Right hindlimb (tissue), 1 donor: ENCODE data around the gene ESPN.
A peak's percentile ranks its signal among the peaks of the same experiment; 100 is the strongest.
"Not testable (repeated sequence)": the region's sequence is repeated elsewhere in the genome, so short reads cannot be mapped to it uniquely, and the experiment has no call there.

Experiments used
- DNase-seq: peaks from one replicate; pipeline ENCODE4 v3.0.0-alpha.2; 2018

Gene ESPN

GRCh38 chr1:6429660-6430411 lies 5.3 kb downstream of the ESPN start:
- DNase-seq, result peak; percentile 18

GRCh38 chr1:6431645-6432579 lies 7.3 kb downstream of the ESPN start:
- not testable (repeated sequence) for DNase-seq

- DNase-seq, result no peak
These were observed 9.6 kb downstream of the ESPN start for GRCh38 chr1:6434186-6434585.

GRCh38 chr1:6435129-6435528 lies 10.6 kb downstream of the ESPN start:
- no peak for DNase-seq

- no peak for DNase-seq
These were observed 11.0 kb downstream of the ESPN start for GRCh38 chr1:6435547-6435946.

DNA sequence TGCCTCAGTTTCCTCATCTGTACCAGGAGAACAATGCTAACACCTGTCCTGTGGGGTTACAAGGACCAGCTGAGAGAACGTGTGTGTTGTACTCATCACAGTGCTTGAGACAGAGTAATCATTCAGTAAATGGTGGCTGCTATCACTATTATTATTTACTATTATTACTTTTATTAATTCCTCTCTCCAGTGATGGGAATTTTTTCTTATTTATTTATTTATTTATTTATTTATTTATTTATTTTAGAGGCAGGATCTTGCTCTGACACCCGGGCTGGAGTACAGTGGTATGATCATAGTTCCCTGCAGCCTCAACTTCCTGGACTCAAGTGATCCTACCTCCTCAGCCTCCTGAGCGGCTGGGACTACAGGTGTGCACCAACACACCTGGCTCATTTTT lies 11.7 kb downstream of the ESPN start:
- not testable (repeated sequence) for DNase-seq

GRCh38 chr1:6437012-6437700 lies 12.6 kb downstream of the ESPN start:
- peak; percentile 33 for DNase-seq

- DNase-seq, result peak; percentile 65
These were observed 13.5 kb downstream of the ESPN start for GRCh38 chr1:6438047-6438525.

- peak; percentile 41 for DNase-seq
These were observed 15.9 kb downstream of the ESPN start for GRCh38 chr1:6440198-6441126.

DNA sequence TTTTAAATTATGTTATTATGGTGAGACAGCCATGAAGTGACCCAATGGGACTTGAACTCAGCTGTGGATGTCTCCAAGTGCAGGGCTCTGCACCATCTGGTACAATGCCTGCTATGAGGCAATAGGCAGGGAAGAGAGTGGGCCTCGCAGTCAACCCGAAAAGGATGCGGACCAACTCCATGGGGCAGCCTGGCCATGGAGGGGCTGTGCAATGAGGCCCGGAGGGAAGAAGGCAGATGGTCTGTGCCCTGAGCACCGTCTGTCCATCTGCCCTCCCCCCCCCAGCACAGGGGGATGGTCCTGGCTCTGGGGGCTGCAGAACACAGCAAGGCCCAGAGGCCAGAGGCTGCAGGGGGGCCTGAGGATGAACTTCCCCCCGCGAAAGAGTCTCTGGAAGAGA lies 17.0 kb downstream of the ESPN start:
- peak; percentile 11 for DNase-seq

- no peak for DNase-seq
These were observed 19.0 kb downstream of the ESPN start for GRCh38 chr1:6443339-6444115.

- no peak for DNase-seq
These were observed 19.8 kb downstream of the ESPN start for GRCh38 chr1:6444377-6444776.

DNA sequence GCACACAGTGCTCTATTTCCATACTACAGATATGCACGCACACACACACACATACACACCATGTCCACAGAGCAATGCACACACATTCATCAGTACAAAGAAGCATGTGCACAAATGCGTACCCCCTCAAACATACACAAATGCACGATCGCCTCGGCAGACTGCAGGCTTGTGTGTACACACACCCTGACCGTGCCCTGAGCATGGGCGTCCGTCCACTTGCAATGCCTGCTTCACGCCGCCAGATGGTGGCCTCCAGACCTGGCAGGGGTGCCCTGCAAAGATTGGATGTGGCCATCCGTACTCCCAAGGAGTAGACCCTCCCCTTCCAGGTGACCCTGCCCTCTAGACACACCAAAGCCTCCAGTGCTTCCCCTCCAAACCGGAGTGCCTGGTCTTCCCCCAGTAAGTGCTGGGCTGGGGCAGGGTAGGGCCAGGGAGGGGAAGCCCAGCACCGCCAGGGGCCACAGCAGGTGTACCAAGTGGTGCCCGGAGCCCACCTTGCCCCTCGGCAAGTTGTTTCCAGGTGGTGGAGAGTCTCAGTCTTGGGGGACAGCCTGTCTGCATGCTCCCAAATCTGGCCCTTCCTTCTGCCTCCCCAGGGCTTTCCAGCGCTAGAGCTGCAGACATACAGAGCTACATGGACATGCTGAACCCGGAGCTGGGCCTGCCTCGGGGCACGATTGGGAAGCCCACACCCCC lies 20.6 kb downstream of the ESPN start:
- no peak for DNase-seq

GRCh38 chr1:6445929-6446328 lies 21.4 kb downstream of the ESPN start:
- DNase-seq, result not testable (repeated sequence)

GRCh38 chr1:6446665-6447015 lies 22.1 kb downstream of the ESPN start:
- DNase-seq, result no peak

GRCh38 chr1:6447016-6447817 lies 22.6 kb downstream of the ESPN start:
- no peak for DNase-seq

DNA sequence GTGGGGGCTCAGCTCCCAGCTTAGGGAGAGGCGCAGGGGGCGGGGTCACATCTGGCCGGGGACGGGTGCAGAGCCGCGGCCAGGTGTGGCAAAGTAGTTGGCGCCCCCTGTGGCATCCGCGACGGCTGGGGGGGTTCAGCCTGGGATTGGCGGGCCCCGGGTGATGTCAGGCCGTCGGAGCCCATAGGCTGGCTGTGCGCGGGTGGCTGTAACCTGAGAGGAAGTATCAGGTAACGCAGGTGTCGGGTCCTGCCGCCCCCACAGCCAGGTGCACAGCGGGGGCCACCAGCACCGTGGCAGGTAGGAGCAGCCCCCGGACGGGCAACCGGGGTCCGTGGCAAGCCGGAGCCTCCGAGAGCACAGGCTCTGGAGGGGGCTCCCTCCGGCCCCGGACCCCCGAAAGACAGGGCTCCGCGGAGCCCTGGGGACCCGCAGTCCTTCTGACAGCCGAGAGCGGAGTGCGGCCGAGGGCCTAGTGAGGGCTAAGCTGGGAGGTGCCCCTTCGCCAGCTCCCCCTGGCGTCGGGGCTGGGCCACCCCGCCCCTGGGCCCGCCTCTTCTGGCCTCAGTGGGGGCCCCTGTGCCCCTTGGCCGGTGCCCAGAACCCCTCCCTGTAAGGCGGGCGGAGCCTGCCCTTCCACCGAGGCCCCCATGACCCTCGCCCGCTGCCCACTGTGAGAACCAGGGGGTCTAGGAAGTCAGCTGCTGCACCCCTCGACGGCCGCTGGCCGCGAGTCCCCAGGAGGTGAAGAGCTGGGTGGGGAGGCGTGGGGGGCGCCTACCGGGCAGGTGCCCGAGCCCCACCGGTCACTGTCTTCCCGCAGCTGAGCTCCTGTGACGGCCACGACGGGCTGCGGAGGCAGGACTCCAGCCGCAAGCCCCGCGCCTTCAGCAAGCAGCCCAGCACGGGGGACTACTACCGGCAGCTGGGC lies 23.5 kb downstream of the ESPN start:
- DNase-seq, result no peak
